Panc1 (cell line): ENCODE results near the gene KDM2A. TPM values are rescaled to one million over a fixed set of nuclear protein-coding genes. Genes with fewer than 3 reads are reported as not detected.

Experiments used
- ATAC-seq: fragments of 200-7000 bp; cut with Tn5 transposase; 2 replicates; pipeline ENCODE4 v1.9.1; 2020; ENCODE audit warnings: mild to moderate bottlenecking, moderate library complexity
- BruUV-seq: library from RNA; stranded (reverse); fragments of 400-500 nt; replicated peaks from 2 replicates; lab custom pipeline; 2021; lab: Mats Ljungman, UMichigan
- CTCF ChIA-PET: fragments of 300-600 bp; sonication (Branson Sonifier 250); formaldehyde crosslinking; loops from one replicate; lab custom pipeline; 2022; ENCODE audit warnings: antibody characterized with exemption; lab: Charles Lee
- POLR2A ChIA-PET: fragments of 300-600 bp; sonication (Branson Sonifier 250); formaldehyde crosslinking; loops from one replicate; lab custom pipeline; 2022; ENCODE audit warnings: antibody characterized with exemption; lab: Charles Lee
- DNase-seq: peaks from one replicate; pipeline ENCODE4 v3.0.0-alpha.2; 2010; ENCODE audit warnings: low read depth, low spot score
- H3K27ac ChIP-seq: 2 replicates; pipeline ENCODE4 v1.5.1; 2011; ENCODE audit warnings: mild to moderate bottlenecking, low read length, inconsistent platforms
- H3K27me3 ChIP-seq: fragments of 200-500 bp; sonication (Bioruptor generic); 2 replicates; pipeline ENCODE4 v1.6.0; 2014; ENCODE audit warnings: low read length, inconsistent platforms; ENCODE audit not compliant: control insufficient read depth, insufficient read depth
- H3K36me3 ChIP-seq: fragments of 200-500 bp; sonication (Bioruptor generic); 2 replicates; pipeline ENCODE4 v1.5.1; 2014; ENCODE audit warnings: inconsistent platforms, mild to moderate bottlenecking, low read length, moderate library complexity; ENCODE audit not compliant: control insufficient read depth, insufficient read depth
- H3K4me1 ChIP-seq: 2 replicates; pipeline ENCODE4 v1.5.1; 2011; ENCODE audit warnings: inconsistent platforms, mild to moderate bottlenecking, low read length, moderate library complexity; ENCODE audit not compliant: control insufficient read depth, insufficient read depth
- H3K4me3 ChIP-seq, 2 experiments: 2 replicates each; pipeline ENCODE4 v1.5.1; 2011 to 2012; ENCODE audit warnings: low read depth in 2 of 2, low read length in 2 of 2, mild to moderate bottlenecking in 2 of 2, inconsistent platforms in 1 of 2, moderate library complexity in 1 of 2
- H3K9me3 ChIP-seq: fragments of 200-500 bp; sonication (Bioruptor generic); 2 replicates; pipeline ENCODE4 v1.5.1; 2014; ENCODE audit warnings: low read depth, mild to moderate bottlenecking, inconsistent platforms, low read length, moderate library complexity; ENCODE audit not compliant: control insufficient read depth, insufficient read depth
- CTCF ChIP-seq: fragments of 450-650 bp; IDR thresholded peaks from 2 replicates; pipeline ENCODE4 v1.5.1; 2017; ENCODE audit warnings: mild to moderate bottlenecking
- POLR2AphosphoS5 ChIP-seq: IDR thresholded peaks from 2 replicates; pipeline ENCODE4 v1.6.1; 2012; ENCODE audit warnings: mild to moderate bottlenecking, low read depth, low read length, moderate library complexity
- REST ChIP-seq, 2 experiments: IDR thresholded peaks; 2 replicates each; pipeline ENCODE4 v1.6.1; 2011 to 2012; ENCODE audit warnings: low read depth in 2 of 2, control low read depth in 1 of 2, low read length in 1 of 2, mild to moderate bottlenecking in 1 of 2, moderate library complexity in 1 of 2; ENCODE audit not compliant: insufficient read depth in 1 of 2
- SIN3A ChIP-seq: IDR thresholded peaks from 2 replicates; pipeline ENCODE4 v1.6.1; 2012; ENCODE audit warnings: low read depth, mild to moderate bottlenecking, low read length, moderate library complexity, borderline replicate concordance; ENCODE audit not compliant: insufficient read depth
- TCF7L2 ChIP-seq: IDR thresholded peaks from 2 replicates; pipeline ENCODE4 v1.6.1; 2011; ENCODE audit warnings: mild to moderate bottlenecking, low read depth, low read length, inconsistent platforms
- in situ Hi-C: cut with HindIII; loops from 2 replicates; pipeline ENCODE4 v1.10.0; 2016; ENCODE audit warnings: low sequenced_read_pairs, low pct_unique_long_range_greater_than_20kb
- intact Hi-C: fragments of 100-400 bp; cut with micrococcal nuclease; formaldehyde crosslinking; loops from one replicate; pipeline ENCODE4 v1.10.0; 2022; ENCODE audit not compliant: unreplicated experiment
- total RNA-seq: library from RNA; stranded (reverse); gene quantifications from one replicate; pipeline ENCODE4 v1.2.1, GENCODE V29; 2021; ENCODE audit not compliant: unreplicated experiment

KDM2A gene
- total RNA-seq, 1 experiment from 2014 or later: 112 TPM

GRCh38 chr11:67254798-67255197, 135.7 kb downstream of the KDM2A start:
- Histone ChIP-seq H3K36me3 (peaks cover 48% of the 10 kb centered on the region), H3K9me3 (no peaks in the 10 kb centered on the region), H3K4me1 (no peaks in the 10 kb centered on the region), H3K4me3 (no peak overlapping the region), H3K27ac (no peak overlapping the region), H3K27me3 (no peaks in the 10 kb centered on the region)
- ATAC-seq (no peak), DNase-seq (no peak)
- POLR2A ChIA-PET: no interaction called here
- BruUV-seq: no TSS peak
- in situ Hi-C loops (no loop called here), intact Hi-C loops (no loop called here)
- TF ChIP-seq POLR2AphosphoS5 (no peak), TCF7L2 (no peak), SIN3A (no peak), CTCF (no peak), REST (IDR thresholded peaks at IDR 0.05; ENCODE audit: insufficient read depth in 1 of 2, low read depth in 2 of 2, low read length in 1 of 2) (no peak)
- CTCF ChIA-PET: no interaction called here

- no peaks in the 10 kb centered on the region for H3K27me3 ChIP-seq
- no peak overlapping the region for H3K27ac ChIP-seq
- no TSS peak for BruUV-seq
- H3K9me3 ChIP-seq: no peaks in the 10 kb centered on the region
- ChIA-PET POLR2A (no interaction called here), CTCF (no interaction called here)
- in situ Hi-C loops (no loop called here), intact Hi-C loops (no loop called here)
- ATAC-seq: no peak
- no peaks in the 10 kb centered on the region for H3K4me1 ChIP-seq
- DNase-seq: no peak
- H3K4me3 ChIP-seq: no peak overlapping the region
- H3K36me3 ChIP-seq: peaks cover 44% of the 10 kb centered on the region
- TF ChIP-seq TCF7L2 (no peak), REST (IDR thresholded peaks at IDR 0.05; ENCODE audit: insufficient read depth in 1 of 2, low read depth in 2 of 2, low read length in 1 of 2) (no peak), SIN3A (no peak), POLR2AphosphoS5 (no peak), CTCF (no peak)
Measured at GRCh38 chr11:67255353-67255752, 136.3 kb downstream of the KDM2A start.
